Neuron (in vitro differentiated cells): ENCODE measurements around the gene YES1.

ENCODE experiments used
- H2AFZ ChIP-seq: one replicate; pipeline ENCODE4 v1.6.1; 2013; ENCODE audit warnings: low read depth, mild to moderate bottlenecking, inconsistent platforms, low read length, moderate library complexity
- H3K27me3 ChIP-seq: one replicate; pipeline ENCODE4 v1.6.1; 2013; ENCODE audit warnings: low read length; ENCODE audit not compliant: insufficient read depth
- H3K36me3 ChIP-seq: one replicate; pipeline ENCODE4 v1.6.1; 2013; ENCODE audit warnings: low read length; ENCODE audit not compliant: insufficient read depth
- H3K4me1 ChIP-seq: one replicate; pipeline ENCODE4 v1.6.1; 2013; ENCODE audit warnings: low read length; ENCODE audit not compliant: insufficient read depth
- H3K4me3 ChIP-seq: 2 replicates; pipeline ENCODE4 v1.5.1; 2013; ENCODE audit warnings: mild to moderate bottlenecking, low read length, moderate library complexity
- H3K9me3 ChIP-seq: one replicate; pipeline ENCODE4 v1.6.1; 2013; ENCODE audit warnings: low read length

The YES1 gene

GRCh38 chr18:677951-678381 lies 134.1 kb downstream of the YES1 start:
- H3K27me3 ChIP-seq = no peaks in the 10 kb centered on the region
- peaks cover 3% of the 10 kb centered on the region for H3K4me1 ChIP-seq
- no peak overlapping the region for H3K4me3 ChIP-seq
- H3K36me3 ChIP-seq = peaks cover 19% of the 10 kb centered on the region
- no peaks in the 10 kb centered on the region for H3K9me3 ChIP-seq
- H2AFZ ChIP-seq = no peak overlapping the region

GRCh38 chr18:677145-677544 lies 134.9 kb downstream of the YES1 start:
- Histone ChIP-seq H3K36me3 (peaks cover 26% of the 10 kb centered on the region), H3K4me1 (peaks cover 3% of the 10 kb centered on the region), H3K4me3 (no peak overlapping the region), H2AFZ (no peak overlapping the region), H3K27me3 (no peaks in the 10 kb centered on the region), H3K9me3 (no peaks in the 10 kb centered on the region)

- no peak overlapping the region for H3K4me3 ChIP-seq
- H3K36me3 ChIP-seq = peaks cover 29% of the 10 kb centered on the region
- no peaks in the 10 kb centered on the region for H3K9me3 ChIP-seq
- no peak overlapping the region for H2AFZ ChIP-seq
- H3K4me1 ChIP-seq = peaks cover 3% of the 10 kb centered on the region
- H3K27me3 ChIP-seq = no peaks in the 10 kb centered on the region
Measured at GRCh38 chr18:676736-677135, 135.3 kb downstream of the YES1 start.

GRCh38 chr18:676069-676468 lies 136.0 kb downstream of the YES1 start:
- Histone ChIP-seq H3K4me1 (peaks cover 3% of the 10 kb centered on the region), H3K36me3 (peaks cover 33% of the 10 kb centered on the region), H3K27me3 (no peaks in the 10 kb centered on the region), H2AFZ (no peak overlapping the region), H3K9me3 (no peaks in the 10 kb centered on the region), H3K4me3 (no peak overlapping the region)

GRCh38 chr18:675307-675706 lies 136.7 kb downstream of the YES1 start:
- no peak overlapping the region for H2AFZ ChIP-seq
- H3K4me3 ChIP-seq = no peak overlapping the region
- H3K36me3 ChIP-seq = peaks cover 41% of the 10 kb centered on the region
- no peaks in the 10 kb centered on the region for H3K9me3 ChIP-seq
- H3K4me1 ChIP-seq = peaks cover 3% of the 10 kb centered on the region
- no peaks in the 10 kb centered on the region for H3K27me3 ChIP-seq

GRCh38 chr18:673769-674168 lies 138.3 kb downstream of the YES1 start:
- Histone ChIP-seq H3K27me3 (no peaks in the 10 kb centered on the region), H3K9me3 (no peaks in the 10 kb centered on the region), H2AFZ (no peak overlapping the region), H3K4me3 (no peak overlapping the region), H3K36me3 (peaks cover 54% of the 10 kb centered on the region), H3K4me1 (peaks cover 3% of the 10 kb centered on the region)

GRCh38 chr18:673317-673716 lies 138.7 kb downstream of the YES1 start:
- no peaks in the 10 kb centered on the region for H3K27me3 ChIP-seq
- H3K4me3 ChIP-seq = no peak overlapping the region
- peaks cover 59% of the 10 kb centered on the region for H3K36me3 ChIP-seq
- no peaks in the 10 kb centered on the region for H3K9me3 ChIP-seq
- H2AFZ ChIP-seq = no peak overlapping the region
- H3K4me1 ChIP-seq = peaks cover 3% of the 10 kb centered on the region
